NT2/D1 (cell line): Measurements from ENCODE around the gene USP12.
"Not testable (repeated sequence)": the region's sequence is repeated elsewhere in the genome, so short reads cannot be mapped to it uniquely, and the experiment has no call there.

Experiments used
- DNase-seq: peaks from one replicate; pipeline ENCODE4 v3.0.0-alpha.2; 2011; ENCODE audit warnings: low read depth, low spot score
- H3K27me3 ChIP-seq: 2 replicates; pipeline ENCODE4 v1.6.0; 2011; ENCODE audit warnings: mild to moderate bottlenecking; ENCODE audit not compliant: insufficient read length, insufficient read depth
- H3K36me3 ChIP-seq: 2 replicates; pipeline ENCODE4 v1.6.1; 2011; ENCODE audit warnings: mild to moderate bottlenecking, low read length, mixed read lengths; ENCODE audit not compliant: insufficient read depth, insufficient read length
- H3K4me1 ChIP-seq: 2 replicates; pipeline ENCODE4 v1.5.1; 2011; ENCODE audit not compliant: insufficient read depth, insufficient read length
- H3K4me3 ChIP-seq: 2 replicates; pipeline ENCODE4 v1.5.1; 2011; ENCODE audit warnings: low read depth; ENCODE audit not compliant: insufficient read length
- H3K9ac ChIP-seq: 2 replicates; pipeline ENCODE4 v1.6.0; 2011; ENCODE audit warnings: low read depth; ENCODE audit not compliant: insufficient read length
- H3K9me3 ChIP-seq: 2 replicates; pipeline ENCODE4 v1.5.1; 2011; ENCODE audit warnings: mild to moderate bottlenecking, low read length; ENCODE audit not compliant: insufficient read depth
- SUZ12 ChIP-seq: IDR thresholded peaks from 2 replicates; pipeline ENCODE4 v1.6.1; 2011; ENCODE audit not compliant: insufficient read length, insufficient read depth; ENCODE audit errors: extremely low read depth
- YY1 ChIP-seq: IDR thresholded peaks from 2 replicates; pipeline ENCODE4 v1.6.1; 2011; ENCODE audit not compliant: insufficient read length, insufficient read depth
- ZNF274 ChIP-seq: IDR thresholded peaks from 2 replicates; pipeline ENCODE4 v1.6.1; 2011; ENCODE audit warnings: mild to moderate bottlenecking, low read depth, low read length

Gene USP12

GRCh38 chr13:27194209-27194608 lies 22.6 kb upstream of the USP12 start:
- H3K4me3 ChIP-seq = no peak overlapping the region
- TF ChIP-seq ZNF274 = no peak
- no peak for TF ChIP-seq SUZ12
- TF ChIP-seq YY1 = no peak
- DNase-seq = no peak

GRCh38 chr13:27193496-27193895 lies 21.9 kb upstream of the USP12 start:
- Histone ChIP-seq H3K36me3 (no peaks in the 10 kb centered on the region), H3K4me1 (no peaks in the 10 kb centered on the region), H3K9me3 (no peaks in the 10 kb centered on the region), H3K27me3 (no peaks in the 10 kb centered on the region), H3K9ac (no peak overlapping the region), H3K4me3 (no peak overlapping the region)
- no peak for TF ChIP-seq YY1
- TF ChIP-seq SUZ12 = no peak
- no peak for TF ChIP-seq ZNF274
- no peak for DNase-seq

More at GRCh38 chr13:27194209-27194608, 22.6 kb upstream of the USP12 start:
- no peaks in the 10 kb centered on the region for H3K9me3 ChIP-seq
- no peaks in the 10 kb centered on the region for H3K4me1 ChIP-seq
- H3K36me3 ChIP-seq = no peaks in the 10 kb centered on the region
- no peaks in the 10 kb centered on the region for H3K27me3 ChIP-seq
- H3K9ac ChIP-seq = no peak overlapping the region

GRCh38 chr13:27192973-27193372 lies 21.4 kb upstream of the USP12 start:
- TF ChIP-seq YY1 (no peak), SUZ12 (no peak), ZNF274 (no peak)
- Histone ChIP-seq H3K9me3 (no peaks in the 10 kb centered on the region), H3K4me1 (no peaks in the 10 kb centered on the region), H3K9ac (no peak overlapping the region), H3K27me3 (no peaks in the 10 kb centered on the region), H3K4me3 (no peak overlapping the region), H3K36me3 (no peaks in the 10 kb centered on the region)
- DNase-seq = no peak

GRCh38 chr13:27192367-27192766 lies 20.8 kb upstream of the USP12 start:
- H3K4me1 ChIP-seq, H3K9me3 ChIP-seq, H3K27me3 ChIP-seq, DNase-seq, H3K36me3 ChIP-seq, H3K9ac ChIP-seq, H3K4me3 ChIP-seq: not testable (repeated sequence)

DNA sequence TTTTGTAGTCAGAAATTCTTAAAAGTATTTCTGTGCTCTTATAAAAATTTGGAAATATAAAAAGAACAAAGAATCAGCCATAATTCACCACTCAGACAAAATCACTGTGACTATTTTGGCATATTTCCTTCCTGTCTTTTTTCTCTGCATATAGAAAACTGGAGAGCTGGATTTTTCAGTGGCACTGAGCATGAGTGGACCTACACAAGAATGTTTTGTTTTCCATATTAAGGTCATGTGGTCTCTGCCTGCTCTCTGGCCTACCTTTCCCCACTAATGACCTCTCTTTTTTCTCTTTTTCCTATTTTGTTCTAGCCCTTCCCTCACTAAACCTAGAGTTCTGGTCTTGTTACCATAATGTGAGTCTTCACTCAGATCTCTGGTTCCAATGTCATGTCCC lies 17.6 kb upstream of the USP12 start:
- Histone ChIP-seq H3K27me3 (no peaks in the 10 kb centered on the region), H3K9me3 (no peaks in the 10 kb centered on the region), H3K4me3 (no peak overlapping the region), H3K9ac (no peak overlapping the region), H3K36me3 (no peaks in the 10 kb centered on the region), H3K4me1 (no peaks in the 10 kb centered on the region)
- no peak for DNase-seq
- no peak for TF ChIP-seq YY1
- TF ChIP-seq ZNF274 = no peak
- TF ChIP-seq SUZ12 = no peak

- Histone ChIP-seq H3K9ac (no peak overlapping the region), H3K4me1 (no peaks in the 10 kb centered on the region), H3K9me3 (no peaks in the 10 kb centered on the region), H3K27me3 (no peaks in the 10 kb centered on the region), H3K4me3 (no peak overlapping the region), H3K36me3 (no peaks in the 10 kb centered on the region)
- TF ChIP-seq SUZ12 (no peak), YY1 (no peak), ZNF274 (no peak)
- DNase-seq = no peak
These were observed 16.6 kb upstream of the USP12 start for GRCh38 chr13:27188239-27188638.

- Histone ChIP-seq H3K4me3 (no peak overlapping the region), H3K27me3 (no peaks in the 10 kb centered on the region), H3K4me1 (peaks cover 3% of the 10 kb centered on the region), H3K36me3 (no peaks in the 10 kb centered on the region), H3K9ac (no peak overlapping the region), H3K9me3 (no peaks in the 10 kb centered on the region)
- TF ChIP-seq ZNF274 = no peak
- no peak for TF ChIP-seq YY1
- no peak for TF ChIP-seq SUZ12
- no peak for DNase-seq
These were observed 14.7 kb upstream of the USP12 start for GRCh38 chr13:27186295-27186694.

GRCh38 chr13:27183561-27184147 lies 12.0 kb upstream of the USP12 start:
- H3K9ac ChIP-seq = no peak overlapping the region

More at GRCh38 chr13:27183561-27184147, 12.0 kb upstream of the USP12 start:
- Histone ChIP-seq H3K4me3 (no peak overlapping the region), H3K36me3 (no peaks in the 10 kb centered on the region), H3K4me1 (peaks cover 3% of the 10 kb centered on the region), H3K9me3 (no peaks in the 10 kb centered on the region), H3K27me3 (no peaks in the 10 kb centered on the region)
- DNase-seq = no peak
- TF ChIP-seq YY1 (no peak), ZNF274 (no peak), SUZ12 (no peak)
